Esophagus muscularis mucosa (tissue), 4 donors: ENCODE results near the gene PFN3. TPM values are rescaled to one million over a fixed set of nuclear protein-coding genes. Genes with fewer than 3 reads are reported as not detected.

Experiments used
- DNase-seq: peaks from one replicate; pipeline ENCODE4 v3.0.0-alpha.2; 2017; ENCODE audit errors: extremely low spot score
- H3K27ac ChIP-seq, 4 donors: fragments of 200-600 bp; sonication (generic); replicated peaks in 1 of 4; 1 replicate in 3 of 4; 2 replicates in 1 of 4; pipeline ENCODE4 v1.5.1; 2016 to 2019; ENCODE audit warnings: mild to moderate bottlenecking in 1 of 4
- H3K27me3 ChIP-seq, 4 donors: fragments of 200-600 bp; sonication (generic); one replicate each; pipeline versions ENCODE4 v1.5.1 to v1.6.0; 2016 to 2019
- H3K36me3 ChIP-seq, 4 donors: fragments of 200-600 bp; sonication (generic); one replicate each; pipeline ENCODE4 v1.5.1; 2016 to 2019
- H3K4me1 ChIP-seq, 4 donors: fragments of 200-600 bp; sonication (generic); one replicate each; pipeline ENCODE4 v1.5.1; 2016 to 2019
- H3K4me3 ChIP-seq, 4 donors: fragments of 200-600 bp; sonication (generic); 1 replicate in 2 of 4; 2 replicates in 2 of 4; pipeline ENCODE4 v1.5.1; 2016 to 2019; ENCODE audit warnings: mild to moderate bottlenecking in 4 of 4, moderate library complexity in 1 of 4
- H3K9me3 ChIP-seq, 4 donors: fragments of 200-600 bp; sonication (generic); 1 replicate in 3 of 4; 2 replicates in 1 of 4; pipeline ENCODE4 v1.5.1; 2016 to 2019
- EP300 ChIP-seq: sonication (generic); formaldehyde crosslinking; IDR thresholded peaks from one replicate; pipeline ENCODE4 v1.6.1; 2017; ENCODE audit warnings: antibody characterized with exemption
- POLR2A ChIP-seq: fragments of 450-650 bp; IDR thresholded peaks from one replicate; pipeline ENCODE4 v1.6.1; 2017; ENCODE audit warnings: antibody characterized with exemption, moderate library complexity, mild to moderate bottlenecking, low read depth
- POLR2AphosphoS5 ChIP-seq, 2 donors: sonication (generic); formaldehyde crosslinking; IDR thresholded peaks; one replicate each; pipeline ENCODE4 v1.6.1; 2017; ENCODE audit warnings: antibody characterized with exemption in 2 of 2
- WGBS: methylation state at CpG from one replicate; pipeline ENCODE4 v1.1.5; 2018; 5-methylcytosine and 5-hydroxymethylcytosine counted together
- intact Hi-C: fragments of 100-400 bp; cut with DNase I; formaldehyde crosslinking; loops from one replicate; pipeline ENCODE4 v1.15.1; 2023
- total RNA-seq, 4 donors: library from RNA; depleted of rRNA; stranded (reverse); fragments of >200 nt; gene quantifications; one replicate each; pipeline versions ENCODE4 v1.1.0 to v1.2.1, GENCODE V29; 2016
- TF ChIP-seq, protein P1 (sequence below), 3 experiments: fragments of 200-600 bp in 2 of 3; fragments of 450-650 bp in 1 of 3; sonication (generic) in 2 of 3; IDR thresholded peaks; one replicate each; pipeline ENCODE4 v1.5.1; 2017 to 2019; ENCODE audit warnings: antibody characterized with exemption in 3 of 3, mild to moderate bottlenecking in 2 of 3, moderate library complexity in 1 of 3

Gene PFN3
- total RNA-seq, 4 donors from 2014 or later, result not detected

DNA sequence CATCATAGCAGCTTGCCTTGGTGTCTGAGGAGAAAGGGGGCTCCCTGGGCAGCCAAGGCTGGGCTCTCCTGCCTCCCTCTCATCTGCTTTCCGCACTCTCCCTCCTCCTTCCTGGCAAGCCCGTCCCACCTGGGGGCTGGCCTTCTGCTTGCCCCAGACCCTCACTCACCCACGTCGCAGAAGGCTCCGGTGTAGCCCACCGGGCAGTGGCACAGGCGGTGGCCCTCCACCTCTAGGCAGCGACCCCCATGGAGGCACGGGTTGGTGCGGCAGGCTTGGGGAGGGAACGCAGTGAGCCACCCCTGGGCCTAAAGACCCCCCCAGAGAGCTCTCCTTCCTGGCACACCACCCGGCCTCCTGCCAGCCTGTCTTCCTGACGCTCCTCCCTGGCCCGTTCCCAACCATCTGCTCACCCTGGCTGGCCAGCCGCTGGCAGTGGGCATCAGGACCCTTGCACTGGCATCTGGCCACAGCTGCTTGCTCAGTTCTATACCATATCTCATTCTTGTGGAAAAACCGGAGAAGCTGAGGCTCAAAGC, 4.2 kb upstream of the PFN3 start:
- Histone ChIP-seq H3K4me3 (peak overlapping the region; percentile 53 to 58 (median 57)), H3K27ac (no peak overlapping the region), H3K36me3 (no peaks in the 10 kb centered on the region), H3K27me3 (peaks cover 13 to 65% (median 42%) of the 10 kb centered on the region in 4 donors), H3K4me1 (peaks cover 34 to 45% (median 41%) of the 10 kb centered on the region in 4 donors), H3K9me3 (no peaks in the 10 kb centered on the region)
- intact Hi-C loops, result loop anchor here (5.0 kb wide), 1 partner anchor 98 kb away; no protein-coding TSS in a partner anchor
- TF ChIP-seq, protein P1, sequence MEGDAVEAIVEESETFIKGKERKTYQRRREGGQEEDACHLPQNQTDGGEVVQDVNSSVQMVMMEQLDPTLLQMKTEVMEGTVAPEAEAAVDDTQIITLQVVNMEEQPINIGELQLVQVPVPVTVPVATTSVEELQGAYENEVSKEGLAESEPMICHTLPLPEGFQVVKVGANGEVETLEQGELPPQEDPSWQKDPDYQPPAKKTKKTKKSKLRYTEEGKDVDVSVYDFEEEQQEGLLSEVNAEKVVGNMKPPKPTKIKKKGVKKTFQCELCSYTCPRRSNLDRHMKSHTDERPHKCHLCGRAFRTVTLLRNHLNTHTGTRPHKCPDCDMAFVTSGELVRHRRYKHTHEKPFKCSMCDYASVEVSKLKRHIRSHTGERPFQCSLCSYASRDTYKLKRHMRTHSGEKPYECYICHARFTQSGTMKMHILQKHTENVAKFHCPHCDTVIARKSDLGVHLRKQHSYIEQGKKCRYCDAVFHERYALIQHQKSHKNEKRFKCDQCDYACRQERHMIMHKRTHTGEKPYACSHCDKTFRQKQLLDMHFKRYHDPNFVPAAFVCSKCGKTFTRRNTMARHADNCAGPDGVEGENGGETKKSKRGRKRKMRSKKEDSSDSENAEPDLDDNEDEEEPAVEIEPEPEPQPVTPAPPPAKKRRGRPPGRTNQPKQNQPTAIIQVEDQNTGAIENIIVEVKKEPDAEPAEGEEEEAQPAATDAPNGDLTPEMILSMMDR (IDR thresholded peaks at IDR 0.05), result no peak
- TF ChIP-seq POLR2AphosphoS5 (IDR thresholded peaks at IDR 0.05) (no peak), EP300 (no peak), POLR2A (no peak)
- WGBS, result 45% methylated on average over 13 of the region's 16 CpGs
- no peak for DNase-seq

DNA sequence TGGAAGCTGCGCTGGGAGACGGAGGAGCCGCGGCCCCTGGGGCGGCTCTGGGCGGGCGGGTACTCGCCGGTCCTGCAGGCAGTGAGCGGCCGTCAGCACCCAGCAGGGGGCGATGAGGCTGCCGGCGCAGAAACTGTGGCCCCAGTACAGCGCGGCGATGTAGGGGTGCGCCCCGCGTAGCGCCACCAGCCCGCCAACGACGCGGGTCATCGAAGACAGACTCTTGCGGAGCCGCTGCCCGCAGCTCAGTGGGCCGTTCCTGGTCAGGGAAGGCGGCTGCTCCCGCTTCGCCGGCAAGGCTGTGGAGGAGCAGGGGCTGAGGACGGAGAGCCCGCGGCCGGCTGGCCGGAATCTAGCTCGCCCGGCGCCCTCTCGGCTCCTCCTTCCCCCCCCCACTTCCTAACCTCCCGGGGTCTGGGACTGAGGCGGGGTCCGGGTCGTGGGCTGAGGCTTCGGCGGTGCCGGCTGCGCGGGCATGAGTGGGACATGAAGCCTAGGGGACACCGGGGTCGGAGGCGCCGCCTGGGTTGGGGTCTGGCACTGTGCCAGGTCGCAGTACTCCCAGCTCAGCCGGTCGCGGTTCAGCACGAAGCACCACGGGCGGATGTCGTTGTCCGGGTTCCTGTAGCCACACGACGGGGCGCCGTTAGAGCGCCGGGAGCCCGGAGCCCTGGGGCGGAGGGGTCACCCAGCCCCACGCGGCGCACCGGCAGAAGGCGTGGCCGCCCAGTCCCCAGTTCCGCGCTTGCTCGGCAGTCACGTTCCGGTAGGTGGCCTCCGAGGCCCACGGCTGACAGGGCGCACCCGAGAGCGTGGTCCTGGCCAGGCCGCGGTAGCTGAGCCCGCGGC, 3.6 kb upstream of the PFN3 start:
- intact Hi-C loops, result loop anchor here (1.0 to 5.0 kb wide), 2 partner anchors 50 to 98 kb away; no protein-coding TSS in a partner anchor

DNA sequence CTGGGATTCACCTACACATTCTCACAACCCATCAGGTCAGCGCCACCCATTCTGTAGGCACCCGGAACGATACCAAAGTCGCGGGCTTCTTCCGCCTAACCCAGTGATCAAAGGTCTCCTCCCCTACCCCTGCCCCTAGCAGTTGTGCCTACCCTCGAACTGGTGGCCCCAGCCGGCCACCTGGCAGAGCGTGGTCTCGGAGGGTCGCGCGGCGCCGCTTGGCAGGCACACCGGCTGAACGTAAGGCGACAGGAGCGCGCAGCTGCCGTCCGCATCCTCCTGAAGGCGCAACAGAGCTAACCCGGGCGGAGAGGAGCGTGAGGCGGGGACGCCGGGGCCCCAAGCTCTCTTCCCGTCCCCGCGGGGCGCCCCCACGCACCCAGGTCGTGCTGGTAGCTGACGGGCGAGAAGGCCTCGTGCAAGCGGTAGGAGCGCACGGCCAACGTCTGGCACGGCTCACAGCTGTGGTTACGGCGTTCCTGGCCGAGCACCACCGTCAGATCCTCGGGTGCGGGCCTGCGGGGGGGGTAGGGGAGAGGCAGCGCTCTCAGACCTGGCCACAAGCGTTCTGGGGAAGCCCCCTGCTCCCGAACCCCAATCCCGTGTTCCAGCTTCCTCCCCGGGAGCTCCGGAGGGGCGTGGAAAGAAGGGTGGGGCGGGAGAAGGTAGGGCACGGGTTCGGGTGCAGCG, 2.8 kb upstream of the PFN3 start:
- no peak for TF ChIP-seq EP300
- TF ChIP-seq POLR2AphosphoS5 (IDR thresholded peaks at IDR 0.05), result no peak
- TF ChIP-seq, protein P1 (IDR thresholded peaks at IDR 0.05), result no peak
- no peak for TF ChIP-seq POLR2A
- Histone ChIP-seq H3K9me3 (no peaks in the 10 kb centered on the region), H3K4me3 (peak overlapping the region; percentile 53 to 58 (median 57)), H3K27me3 (peaks cover 13 to 79% (median 56%) of the 10 kb centered on the region in 4 donors), H3K4me1 (peaks cover 34 to 48% (median 42%) of the 10 kb centered on the region in 4 donors), H3K27ac (no peak overlapping the region), H3K36me3 (no peaks in the 10 kb centered on the region)
- intact Hi-C loops, result loop anchor here (1.0 to 5.0 kb wide), 2 partner anchors 51 to 99 kb away; no protein-coding TSS in a partner anchor
- no peak for DNase-seq
- 0% methylated on average over 3 of the region's 61 CpGs for WGBS

More for the DNA sequence above, 3.6 kb upstream of the PFN3 start:
- peaks cover 13 to 72% (median 49%) of the 10 kb centered on the region in 4 donors for H3K27me3 ChIP-seq
- H3K36me3 ChIP-seq, result no peaks in the 10 kb centered on the region
- TF ChIP-seq, protein P1 (IDR thresholded peaks at IDR 0.05), result peak; percentile 62 to 83 (median 74)
- peak; percentile 50 to 70 for TF ChIP-seq POLR2AphosphoS5 (IDR thresholded peaks at IDR 0.05)
- TF ChIP-seq POLR2A, result no peak
- TF ChIP-seq EP300, result no peak
- 2% methylated on average over 10 of the region's 93 CpGs for WGBS
- DNase-seq, result peak; percentile 94
- peak overlapping the region; percentile 53 to 58 (median 57) for H3K4me3 ChIP-seq
- H3K4me1 ChIP-seq, result peaks cover 34 to 48% (median 42%) of the 10 kb centered on the region in 4 donors
- no peak overlapping the region for H3K27ac ChIP-seq
- no peaks in the 10 kb centered on the region for H3K9me3 ChIP-seq

DNA sequence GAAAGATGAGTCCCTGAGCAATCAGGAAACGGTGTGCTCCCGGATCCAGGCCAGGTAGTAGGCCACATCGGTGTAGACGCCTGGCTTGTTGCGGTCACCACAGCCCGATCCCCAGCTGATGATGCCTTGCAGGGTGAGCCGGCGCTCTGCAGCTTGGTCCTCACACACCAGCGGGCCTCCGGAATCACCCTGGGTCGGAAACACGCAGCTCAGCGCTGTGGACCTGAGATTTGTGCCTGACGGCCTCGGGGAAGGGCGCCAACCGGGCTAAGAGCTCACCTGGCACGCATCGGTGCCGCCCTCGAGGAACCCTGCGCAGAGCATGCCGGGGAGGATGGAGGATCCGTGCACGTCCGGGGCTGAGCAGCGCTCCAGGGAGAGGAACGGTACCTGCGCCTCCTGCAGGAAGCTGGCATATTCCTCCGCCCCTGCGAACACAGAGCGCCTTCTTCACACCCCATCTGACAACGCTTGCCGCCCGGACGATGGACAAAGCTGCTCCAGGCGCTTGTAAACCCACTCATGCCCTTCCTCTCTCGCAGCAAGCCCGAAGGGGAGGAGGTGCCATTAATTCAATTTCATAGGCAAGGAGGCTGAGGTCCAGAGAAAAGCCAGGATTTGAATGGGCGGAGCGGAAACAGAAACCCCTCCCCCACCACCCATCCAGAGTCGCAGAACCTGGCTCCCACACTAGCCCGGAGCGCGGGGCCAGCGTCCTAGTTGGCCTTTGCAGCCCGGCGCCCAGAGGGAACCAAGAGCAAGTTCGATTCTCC, 2.0 kb upstream of the PFN3 start:
- H3K4me3 ChIP-seq, result peak overlapping the region; percentile 53 to 58 (median 57)
- TF ChIP-seq, protein P1 (IDR thresholded peaks at IDR 0.05), result peak; percentile 23 to 32 (median 24)
- TF ChIP-seq POLR2A, result no peak
- peak in 1 of 2 donors; percentile 26 for TF ChIP-seq POLR2AphosphoS5 (IDR thresholded peaks at IDR 0.05)
- peaks cover 34 to 48% (median 42%) of the 10 kb centered on the region in 4 donors for H3K4me1 ChIP-seq
- intact Hi-C loops, result loop anchor here (1.0 to 5.0 kb wide), 2 partner anchors 52 to 100 kb away; no protein-coding TSS in a partner anchor
- no peaks in the 10 kb centered on the region for H3K9me3 ChIP-seq
- H3K27ac ChIP-seq, result no peak overlapping the region
- peaks cover 13 to 87% (median 57%) of the 10 kb centered on the region in 4 donors for H3K27me3 ChIP-seq
- no peak for DNase-seq
- no peaks in the 10 kb centered on the region for H3K36me3 ChIP-seq
- 19% methylated on average over 11 of the region's 49 CpGs for WGBS
